Measurements from ENCODE around the gene TBCE.
"Not testable (repeated sequence)": the region's sequence is repeated elsewhere in the genome, so short reads cannot be mapped to it uniquely, and the experiment has no call there.

The TBCE gene

GRCh38 chr1:235351898-235352297 is 15.3 kb upstream of the TBCE start:
- DNase-seq (ENCODE audit: low read depth), result no peak
- H3K4me3 ChIP-seq (ENCODE audit: low read depth, low read length), result no peak overlapping the region
- no peak for TF ChIP-seq CTCF (IDR thresholded peaks at IDR 0.05; ENCODE audit: low read depth, low read length, missing control alignments)

- no peak for DNase-seq (ENCODE audit: low read depth)
- no peak for TF ChIP-seq CTCF (IDR thresholded peaks at IDR 0.05; ENCODE audit: low read depth, low read length, missing control alignments)
- H3K4me3 ChIP-seq (ENCODE audit: low read depth, low read length), result no peak overlapping the region
Observed at GRCh38 chr1:235357485-235358373, 9.5 kb upstream of the TBCE start.

- no peak for DNase-seq (ENCODE audit: low read depth)
- no peak overlapping the region for H3K4me3 ChIP-seq (ENCODE audit: low read depth, low read length)
- TF ChIP-seq CTCF (IDR thresholded peaks at IDR 0.05; ENCODE audit: low read depth, low read length, missing control alignments), result no peak
Observed at GRCh38 chr1:235358899-235359298, 8.3 kb upstream of the TBCE start.

- DNase-seq (ENCODE audit: low read depth); H3K4me3 ChIP-seq (ENCODE audit: low read depth, low read length): not testable (repeated sequence)
Observed at GRCh38 chr1:235364189-235364588, 3.0 kb upstream of the TBCE start.

GRCh38 chr1:235366286-235366685 is 941 bp upstream of the TBCE start:
- no peak for TF ChIP-seq CTCF (IDR thresholded peaks at IDR 0.05; ENCODE audit: low read depth, low read length, missing control alignments)
- H3K4me3 ChIP-seq (ENCODE audit: low read depth, low read length), result no peak overlapping the region
- DNase-seq (ENCODE audit: low read depth), result peak; percentile 10

GRCh38 chr1:235368428-235368827 is 1.2 kb downstream of the TBCE start:
- peak overlapping the region; percentile 88; the same call in 1 of the 2 replicates for H3K4me3 ChIP-seq (ENCODE audit: low read depth, low read length)
- TF ChIP-seq CTCF (IDR thresholded peaks at IDR 0.05; ENCODE audit: low read depth, low read length, missing control alignments), result no peak
- no peak for DNase-seq (ENCODE audit: low read depth)

- no peak overlapping the region for H3K4me3 ChIP-seq (ENCODE audit: low read depth, low read length)
- DNase-seq (ENCODE audit: low read depth), result no peak
- TF ChIP-seq CTCF (IDR thresholded peaks at IDR 0.05; ENCODE audit: low read depth, low read length, missing control alignments), result no peak
Observed at GRCh38 chr1:235369802-235370201, 2.6 kb downstream of the TBCE start.
